Spleen (tissue), 11 donors: ENCODE measurements around the gene U2AF1L4. TPM values are rescaled to one million over a fixed set of nuclear protein-coding genes. Genes with fewer than 3 reads are reported as not detected.

Experiments
- DNase-seq: peaks from one replicate; pipeline ENCODE4 v3.0.0-alpha.2; 2020
- H3K27ac ChIP-seq, 8 donors: fragments of 200-600 bp; sonication (generic) in 7 of 8; 1 replicate in 4 of 8; 2 replicates in 4 of 8; pipeline versions ENCODE4 v1.5.0 to v1.8.0; 2016 to 2021; ENCODE audit warnings: inconsistent platforms in 4 of 8, mild to moderate bottlenecking in 4 of 8, moderate library complexity in 1 of 8
- H3K27me3 ChIP-seq, 7 donors: fragments of 200-600 bp; sonication (generic) in 6 of 7; replicated peaks in 1 of 7; 1 replicate in 4 of 7; 2 replicates in 3 of 7; pipeline versions ENCODE4 v1.5.0 to v1.8.0; 2016 to 2021; ENCODE audit warnings: inconsistent platforms in 3 of 7, mild to moderate bottlenecking in 1 of 7
- H3K36me3 ChIP-seq, 6 donors: fragments of 200-600 bp; sonication (generic) in 5 of 6; 1 replicate in 4 of 6; 2 replicates in 2 of 6; pipeline versions ENCODE4 v1.5.0 to v1.8.0; 2016 to 2021; ENCODE audit warnings: inconsistent platforms in 2 of 6
- H3K4me1 ChIP-seq, 6 donors: fragments of 200-600 bp; sonication (generic) in 5 of 6; 1 replicate in 3 of 6; 2 replicates in 3 of 6; pipeline versions ENCODE4 v1.5.0 to v1.8.0; 2016 to 2021; ENCODE audit warnings: inconsistent platforms in 3 of 6
- H3K4me3 ChIP-seq, 8 donors: fragments of 200-600 bp; sonication (generic) in 7 of 8; 1 replicate in 4 of 8; 2 replicates in 4 of 8; pipeline versions ENCODE4 v1.5.0 to v1.8.0; 2016 to 2021; ENCODE audit warnings: inconsistent platforms in 4 of 8, mild to moderate bottlenecking in 4 of 8, moderate library complexity in 2 of 8
- H3K9me3 ChIP-seq, 8 donors: fragments of 200-600 bp; sonication (generic) in 7 of 8; 1 replicate in 4 of 8; 2 replicates in 4 of 8; pipeline versions ENCODE4 v1.5.0 to v1.8.0; 2016 to 2021; ENCODE audit warnings: inconsistent platforms in 4 of 8
- CTCF ChIP-seq, 11 experiments: fragments of 200-600 bp in 7 of 11; fragments of 450-650 bp in 4 of 11; sonication (generic) in 4 of 11; IDR thresholded peaks in 8 of 11; conservative IDR thresholded peaks in 3 of 11; 1 replicate in 7 of 11; 2 replicates in 4 of 11; pipeline versions ENCODE4 v1.4.0 to v1.8.0; 2016 to 2021; ENCODE audit warnings: antibody characterized with exemption in 11 of 11, inconsistent platforms in 4 of 11, mild to moderate bottlenecking in 1 of 11
- POLR2A ChIP-seq, 3 donors: fragments of 450-650 bp; IDR thresholded peaks; one replicate each; pipeline ENCODE4 v1.5.1; 2017; ENCODE audit warnings: antibody characterized with exemption in 3 of 3, mild to moderate bottlenecking in 1 of 3
- POLR2AphosphoS5 ChIP-seq, 3 donors: sonication (generic); formaldehyde crosslinking; IDR thresholded peaks; one replicate each; pipeline ENCODE4 v1.5.1; 2017; ENCODE audit warnings: antibody characterized with exemption in 3 of 3
- WGBS, 5 donors: extraction: QIAGEN DNeasy Blood & Tissue Kit in 3 of 5; methylation state at CpG; one replicate each; pipeline versions ENCODE4 v1.1.5 to v1.1.7; 2013 to 2018; 5-methylcytosine and 5-hydroxymethylcytosine counted together
- intact Hi-C: fragments of 100-400 bp; cut with DNase I; formaldehyde crosslinking; loops from one replicate; pipeline ENCODE4 v1.15.0; 2023; ENCODE audit warnings: low total_unique reads
- polyA plus RNA-seq, 3 donors: library from polyadenylated mRNA; stranded (reverse); fragments of 200-250 nt; gene quantifications; one replicate each; pipeline ENCODE4 v1.2.1, GENCODE V29; 2013
- total RNA-seq, 7 donors: library from RNA; depleted of rRNA in 3 of 7; stranded (reverse); fragments of >200 nt in 3 of 7; fragmentation: NEBNext Ultra II Directional in 4 of 7; extraction: Animal tissue kit (Norgen Biotek cat#: 25700) in 4 of 7; gene quantifications; one replicate each; pipeline versions ENCODE4 v1.1.0 to v1.2.1, GENCODE V29; 2016 to 2021
- donor health status: healthy with polysubstance abuse.
- donor health status: DM: no; HTN: no; CAD: no; lungs with moderate emphysema.
- donor health status: DM: no; HTN: no; CAD: no.
- donor health status: Bipolar disorder and iron deficiency.
- donor health status: healthy.
- donor health status: DM: no; HTN: no; CAD: no.
- donor health status: DM: yes; HTN: yes; CAD: no.

Gene U2AF1L4
- total and polyA plus RNA-seq, 10 donors, result 27.2 to 96.5 (median 29.9) TPM

- peaks cover 0 to 2% (median 0%) of the 10 kb centered on the region in 7 donors for H3K27me3 ChIP-seq
- H3K4me3 ChIP-seq, result no peak overlapping the region
- no peak for TF ChIP-seq POLR2AphosphoS5 (IDR thresholded peaks at IDR 0.05)
- no peak for TF ChIP-seq POLR2A (IDR thresholded peaks at IDR 0.05)
- TF ChIP-seq CTCF (IDR thresholded peaks at IDR 0.05 in 8 of 11, conservative IDR thresholded peaks at IDR 0.05 in 3 of 11), result no peak
- peaks cover 0 to 45% (median 29%) of the 10 kb centered on the region in 6 donors for H3K36me3 ChIP-seq
- peaks cover 23 to 57% (median 40%) of the 10 kb centered on the region in 6 donors for H3K4me1 ChIP-seq
- intact Hi-C loops, result no loop called here
- H3K9me3 ChIP-seq, result no peaks in the 10 kb centered on the region
- 85 to 97% (median 91%) methylated on average over 4 to 5 of the region's 5 CpGs for WGBS, 5 donors
- H3K27ac ChIP-seq, result no peak overlapping the region
- no peak for DNase-seq
These were observed 4.9 kb upstream of the U2AF1L4 start for GRCh38 chr19:35750167-35750566.

GRCh38 chr19:35748106-35749020, 3.1 kb upstream of the U2AF1L4 start, which contains the start of gene LIN37:
Gene LIN37, plus strand, starts transcription at chr19:35748576. Its CDS starts 149 bp downstream, at chr19:35748725.
- 1% methylated on average over 25 to 45 of the region's 45 CpGs for WGBS, 5 donors
- H3K4me1 ChIP-seq, result peaks cover 31 to 65% (median 51%) of the 10 kb centered on the region in 6 donors
- intact Hi-C loops, result no loop called here

GRCh38 chr19:35746531-35746930, 1.3 kb upstream of the U2AF1L4 start:
- Histone ChIP-seq H3K27ac (peak overlapping the region in 4 of 8 donors; percentile 99 to 100 (median 100)), H3K27me3 (no peaks in the 10 kb centered on the region), H3K4me1 (peaks cover 31 to 84% (median 68%) of the 10 kb centered on the region in 6 donors), H3K9me3 (no peaks in the 10 kb centered on the region), H3K4me3 (peak overlapping the region in 5 of 8 donors; percentile 39 to 82 (median 78)), H3K36me3 (peaks cover 0 to 17% (median under 1%) of the 10 kb centered on the region in 6 donors)
- whole genome bisulfite sequencing, 5 donors, result 69 to 95% (median 82%) methylated on average over 5 of the region's 5 CpGs
- intact Hi-C loops, result no loop called here
- DNase-seq, result no peak
- TF ChIP-seq POLR2AphosphoS5 (IDR thresholded peaks at IDR 0.05) (no peak), CTCF (IDR thresholded peaks at IDR 0.05 in 8 of 11, conservative IDR thresholded peaks at IDR 0.05 in 3 of 11) (no peak), POLR2A (IDR thresholded peaks at IDR 0.05) (no peak)

More at GRCh38 chr19:35748106-35749020, 3.1 kb upstream of the U2AF1L4 start, which contains the start of gene LIN37:
- Histone ChIP-seq H3K27me3 (no peaks in the 10 kb centered on the region), H3K9me3 (no peaks in the 10 kb centered on the region), H3K27ac (peak within 1 kb of the TSS; percentile 77 to 93 (median 88)), H3K36me3 (peaks cover 0 to 35% (median 18%) of the 10 kb centered on the region in 6 donors), H3K4me3 (peak within 1 kb of the TSS; percentile 77 to 99 (median 87))
- DNase-seq, result peak; percentile 99
- peak in 10 of 11 experiments; percentile 3 to 69 (median 49) for TF ChIP-seq CTCF (IDR thresholded peaks at IDR 0.05 in 8 of 11, conservative IDR thresholded peaks at IDR 0.05 in 3 of 11)
- peak; percentile 89 to 96 (median 93) for TF ChIP-seq POLR2AphosphoS5 (IDR thresholded peaks at IDR 0.05)
- TF ChIP-seq POLR2A (IDR thresholded peaks at IDR 0.05), result peak in 2 of 3 donors; percentile 34 to 66

- Histone ChIP-seq H3K9me3 (no peaks in the 10 kb centered on the region), H3K27ac (peak overlapping the region; percentile 59 to 100 (median 100)), H3K4me3 (peak overlapping the region; percentile 39 to 85 (median 76)), H3K4me1 (peaks cover 31 to 88% (median 73%) of the 10 kb centered on the region in 6 donors), H3K27me3 (no peaks in the 10 kb centered on the region), H3K36me3 (peaks cover 0 to 13% (median 0%) of the 10 kb centered on the region in 6 donors)
- intact Hi-C loops, result no loop called here
- TF ChIP-seq POLR2A (IDR thresholded peaks at IDR 0.05) (no peak), POLR2AphosphoS5 (IDR thresholded peaks at IDR 0.05) (no peak), CTCF (IDR thresholded peaks at IDR 0.05 in 8 of 11, conservative IDR thresholded peaks at IDR 0.05 in 3 of 11) (no peak)
- no peak for DNase-seq
- 1 to 26% (median 11%) methylated on average over 4 of the region's 4 CpGs for WGBS, 5 donors
These were observed 857 bp upstream of the U2AF1L4 start for GRCh38 chr19:35746087-35746462.
